HepG2 (cell line): Measurements from ENCODE around the gene VSTM4. TPM values are rescaled to one million over a fixed set of nuclear protein-coding genes. Genes with fewer than 3 reads are reported as not detected.

Experiments
- ATAC-seq: fragments of 200-7000 bp; cut with Tn5 transposase; 3 replicates; pipeline ENCODE4 v1.9.1; 2020; ENCODE audit warnings: mild to moderate bottlenecking, moderate library complexity
- BruUV-seq: library from RNA; stranded (reverse); fragments of 400-500 nt; replicated peaks from 2 replicates; lab custom pipeline; 2021; lab: Mats Ljungman, UMichigan
- CTCF ChIA-PET: fragments of 300-600 bp; formaldehyde crosslinking; extraction: SDS; loops from one replicate; lab custom pipeline; 2021; ENCODE audit warnings: low total read pairs, inconsistent platforms, low intra/inter-chr PET ratio; lab: Yijun Ruan, JAX
- POLR2A ChIA-PET: fragments of 350-600 bp; sonication (Branson Sonifier 250); formaldehyde crosslinking; loops from one replicate; lab custom pipeline; 2020; ENCODE audit warnings: antibody characterized with exemption, inconsistent platforms; lab: Yijun Ruan, JAX
- DNase-seq: peaks from one replicate; pipeline ENCODE4 v3.0.0-alpha.2; 2015; ENCODE audit warnings: low spot score
- FAIRE-seq: peaks from 3 replicates; lab custom pipeline; 2011; peaks lifted over from hg19 to GRCh38; lab: Jason Lieb, UNC
- H2AFZ ChIP-seq: one replicate; pipeline ENCODE4 v1.6.1; 2011; ENCODE audit warnings: low read length, inconsistent platforms
- H3K27ac ChIP-seq: fragments of 300-600 bp; 3 replicates; pipeline ENCODE4 v1.8.0; 2011; ENCODE audit warnings: mixed run types, mild to moderate bottlenecking, mixed read lengths, low read length, inconsistent platforms; ENCODE audit not compliant: insufficient read depth; ENCODE audit errors: extremely low read length
- H3K27me3 ChIP-seq, 2 experiments: fragments of 200-600 bp in 1 of 2; 2 replicates in 1 of 2; 3 replicates in 1 of 2; pipeline versions ENCODE4 v1.6.0 to v1.8.0; 2011; ENCODE audit warnings: low read length in 2 of 2, mild to moderate bottlenecking in 2 of 2, moderate library complexity in 2 of 2, inconsistent platforms in 1 of 2; ENCODE audit not compliant: insufficient read depth in 2 of 2, control insufficient read depth in 1 of 2
- H3K36me3 ChIP-seq, 2 experiments: fragments of 200-600 bp in 1 of 2; replicated peaks in 1 of 2; 2 replicates in 1 of 2; 3 replicates in 1 of 2; pipeline versions ENCODE4 v1.5.1 to v1.8.0; 2011; ENCODE audit warnings: low read length in 2 of 2, inconsistent platforms in 1 of 2; ENCODE audit not compliant: insufficient read depth in 2 of 2, control insufficient read depth in 1 of 2
- H3K4me1 ChIP-seq: 2 replicates; pipeline ENCODE4 v1.5.1; 2012; ENCODE audit warnings: low read length, inconsistent platforms; ENCODE audit not compliant: insufficient read depth
- H3K4me2 ChIP-seq: 2 replicates; pipeline ENCODE4 v1.6.0; 2011; ENCODE audit warnings: low read depth, low read length, inconsistent platforms
- H3K4me3 ChIP-seq, 3 experiments: fragments of 200-600 bp in 1 of 3; sonication (generic), shearing (Covaris generic) in 1 of 3; replicated peaks in 1 of 3; 2 replicates each; pipeline ENCODE4 v1.5.1; 2011 to 2016; ENCODE audit warnings: low read length in 3 of 3, inconsistent platforms in 2 of 3, low read depth in 2 of 3, mild to moderate bottlenecking in 2 of 3, control low read depth in 1 of 3, mixed read lengths in 1 of 3; ENCODE audit not compliant: insufficient read depth in 1 of 3
- H3K79me2 ChIP-seq: one replicate; pipeline ENCODE4 v1.6.1; 2011; ENCODE audit warnings: low read length, inconsistent platforms; ENCODE audit not compliant: insufficient read depth
- H3K9ac ChIP-seq: 2 replicates; pipeline ENCODE4 v1.6.0; 2011; ENCODE audit warnings: mild to moderate bottlenecking, low read depth, low read length, inconsistent platforms; ENCODE audit not compliant: insufficient read depth
- H3K9me3 ChIP-seq: 2 replicates; pipeline ENCODE4 v1.5.1; 2012; ENCODE audit warnings: mild to moderate bottlenecking, low read length
- H4K20me1 ChIP-seq: 2 replicates; pipeline ENCODE4 v1.6.0; 2011; ENCODE audit warnings: inconsistent platforms, mild to moderate bottlenecking, low read length, moderate library complexity; ENCODE audit not compliant: insufficient read depth
- AGO2 ChIP-seq: fragments of 200-400 bp; formaldehyde crosslinking; optimal IDR thresholded peaks from 2 replicates; pipeline ENCODE3; 2017; ENCODE audit warnings: mild to moderate bottlenecking, low read depth, low read length, moderate library complexity
- GFI1 ChIP-seq: sonication (generic); formaldehyde crosslinking; IDR thresholded peaks from 2 replicates; pipeline ENCODE4 v1.5.0; 2020; ENCODE audit warnings: missing genetic modification reagents, mild to moderate bottlenecking, borderline replicate concordance
- HOXA7 ChIP-seq: sonication (generic); formaldehyde crosslinking; IDR thresholded peaks from 2 replicates; pipeline ENCODE4 v1.8.1; 2022; ENCODE audit warnings: mild to moderate bottlenecking, missing genetic modification reagents, moderate library complexity
- KLF15 ChIP-seq: sonication (generic); formaldehyde crosslinking; IDR thresholded peaks from 2 replicates; pipeline ENCODE4 v1.8.1; 2023; ENCODE audit warnings: borderline replicate concordance, mild to moderate bottlenecking, inconsistent platforms, missing genetic modification reagents, mixed read lengths
- SP1 ChIP-seq, 2 experiments: fragments of 450-650 bp in 1 of 2; sonication (generic) in 1 of 2; formaldehyde crosslinking in 1 of 2; IDR thresholded peaks; 2 replicates each; pipeline versions ENCODE4 v1.4.0 to v1.6.1; 2016 to 2020; ENCODE audit warnings: missing genetic modification reagents in 1 of 2
- SYNCRIP ChIP-seq: fragments of 200-400 bp; formaldehyde crosslinking; IDR thresholded peaks from 2 replicates; pipeline ENCODE4 v1.6.1; 2018; ENCODE audit warnings: mild to moderate bottlenecking, low read depth, low read length; ENCODE audit not compliant: insufficient read depth
- TCF12 ChIP-seq, 2 experiments: fragments of 450-650 bp in 1 of 2; sonication (generic) in 1 of 2; formaldehyde crosslinking in 1 of 2; IDR thresholded peaks; 2 replicates each; pipeline versions ENCODE4 v1.6.1 to v1.8.0; 2017 to 2022; ENCODE audit warnings: antibody characterized with exemption in 1 of 2, mild to moderate bottlenecking in 1 of 2, missing genetic modification reagents in 1 of 2, moderate library complexity in 1 of 2
- TCF7 ChIP-seq: sonication (generic); IDR thresholded peaks from 2 replicates; pipeline ENCODE4 v1.6.1; 2016; ENCODE audit warnings: antibody characterized with exemption, low read depth
- WGBS: methylation state at CpG from one replicate; pipeline ENCODE4 v1.1.6; 2017; ENCODE audit warnings: low lambda C conversion rate; 5-methylcytosine and 5-hydroxymethylcytosine counted together
- in situ Hi-C: cut with HindIII; loops from 2 replicates; pipeline ENCODE4 v1.10.0; 2017; ENCODE audit warnings: low pct_unique_long_range_greater_than_20kb; ENCODE audit not compliant: extremely low pct_ligation_motif_present
- intact Hi-C: fragments of 100-400 bp; cut with micrococcal nuclease; formaldehyde crosslinking; loops from one replicate; pipeline ENCODE4 v1.10.0; 2022; ENCODE audit not compliant: unreplicated experiment
- polyA plus RNA-seq, 8 experiments: library from polyadenylated mRNA; depleted of rRNA in 3 of 8; stranded (reverse) in 7 of 8; unstranded in 1 of 8; fragments of >200 nt; fragmentation: Illumina TruSeq in 4 of 8; extraction: Trizol in 4 of 8; gene quantifications; 2 replicates each; pipeline versions ENCODE4 v1.2.1 to v1.2.3, GENCODE V29; 2011 to 2016; ENCODE audit warnings: low read depth in 4 of 8, missing spikeins in 1 of 8, mixed read lengths in 1 of 8; ENCODE audit not compliant: insufficient read depth in 1 of 8
- total RNA-seq, 5 experiments: library from RNA; depleted of rRNA; stranded (reverse); fragments of >200 nt; fragmentation: Illumina TruSeq; extraction: Trizol; gene quantifications; 2 replicates each; pipeline ENCODE4 v1.2.3, GENCODE V29; 2016; ENCODE audit warnings: low read depth in 1 of 5
- TF ChIP-seq, protein P1 (sequence below), 2 experiments: sonication (generic) in 1 of 2; formaldehyde crosslinking in 1 of 2; IDR thresholded peaks; 2 replicates each; pipeline versions ENCODE4 v1.5.1 to v1.6.1; 2011 to 2020; ENCODE audit warnings: borderline replicate concordance in 1 of 2, low read depth in 1 of 2, low read length in 1 of 2, mild to moderate bottlenecking in 1 of 2, missing genetic modification reagents in 1 of 2, moderate library complexity in 1 of 2
- TF ChIP-seq, protein P2 (sequence below): sonication (generic); formaldehyde crosslinking; IDR thresholded peaks from 2 replicates; pipeline ENCODE4 v1.5.1; 2020; ENCODE audit warnings: mild to moderate bottlenecking, missing genetic modification reagents, moderate library complexity
- TF ChIP-seq, protein P3 (sequence below): sonication (generic); formaldehyde crosslinking; IDR thresholded peaks from 2 replicates; pipeline ENCODE4 v1.5.0; 2020; ENCODE audit warnings: missing genetic modification reagents
- TF ChIP-seq, protein P4 (sequence below): IDR thresholded peaks from 2 replicates; pipeline ENCODE4 v1.6.1; 2016; ENCODE audit warnings: control low read depth
- TF ChIP-seq, protein P5 (sequence below): sonication (generic); formaldehyde crosslinking; IDR thresholded peaks from 2 replicates; pipeline ENCODE4 v1.4.0; 2020; ENCODE audit warnings: low read depth, mild to moderate bottlenecking, missing genetic modification reagents
- TF ChIP-seq, protein P6 (sequence below): sonication (generic); formaldehyde crosslinking; IDR thresholded peaks from 2 replicates; pipeline ENCODE4 v1.8.0; 2022; ENCODE audit warnings: mild to moderate bottlenecking, missing genetic modification reagents, borderline replicate concordance

The VSTM4 gene
- total and polyA plus RNA-seq, 2 of the 13 experiments (the other 11 are each of a cell fraction or from before 2014, with no cell fraction given) = not detected

DNA sequence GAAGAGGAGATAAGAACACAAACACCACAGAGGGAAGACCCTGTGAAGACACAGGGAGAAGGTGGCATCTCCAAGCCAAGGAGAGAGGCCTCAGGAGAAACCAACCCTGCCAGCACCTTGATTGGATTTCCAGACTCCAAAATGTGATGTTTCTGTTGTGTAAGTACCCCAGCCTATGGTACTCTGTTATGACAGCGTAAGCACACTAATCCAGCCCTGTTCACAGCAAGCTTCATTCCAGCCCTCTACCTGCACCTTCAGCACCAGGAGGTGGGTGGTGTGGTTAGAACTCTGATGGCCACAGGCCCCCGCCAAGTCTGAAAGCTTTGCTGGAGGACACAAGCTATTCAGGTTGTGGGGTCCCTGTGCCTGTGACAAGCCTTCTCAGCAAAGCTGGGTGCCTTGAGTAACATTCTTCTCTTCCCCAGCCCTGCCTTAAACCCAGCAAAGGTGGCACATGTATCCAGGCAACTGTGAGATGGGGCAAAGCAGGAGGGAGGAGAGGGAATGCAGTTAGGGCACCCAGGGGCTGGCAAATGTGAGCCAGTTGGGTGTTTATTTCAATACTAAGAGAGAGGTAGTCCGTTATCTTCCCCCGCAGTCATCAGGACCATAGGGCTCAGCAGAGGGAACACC, 4.5 kb downstream of the VSTM4 start:
- Histone ChIP-seq H3K27me3 (peaks cover 2 to 4% of the 10 kb centered on the region in 2 experiments; a peak in 2 of 5 replicates), H3K27ac (no peak overlapping the region), H3K4me3 (no peak overlapping the region), H2AFZ (no peak overlapping the region), H3K79me2 (no peaks in the 10 kb centered on the region), H4K20me1 (no peaks in the 10 kb centered on the region), H3K4me2 (no peak overlapping the region), H3K9me3 (no peaks in the 10 kb centered on the region), H3K36me3 (no peaks in the 10 kb centered on the region), H3K4me1 (no peaks in the 10 kb centered on the region), H3K9ac (no peak overlapping the region)
- intact Hi-C loops = no loop called here
- no TSS peak for BruUV-seq
- no peak for ATAC-seq
- FAIRE-seq = no peak
- POLR2A ChIA-PET = no interaction called here
- CTCF ChIA-PET = no interaction called here
- 17% methylated on average over 4 of the region's 4 CpGs for WGBS
- DNase-seq = no peak
- in situ Hi-C loops = no loop called here
- no peak for TF ChIP-seq TCF7
- TF ChIP-seq, protein P1, sequence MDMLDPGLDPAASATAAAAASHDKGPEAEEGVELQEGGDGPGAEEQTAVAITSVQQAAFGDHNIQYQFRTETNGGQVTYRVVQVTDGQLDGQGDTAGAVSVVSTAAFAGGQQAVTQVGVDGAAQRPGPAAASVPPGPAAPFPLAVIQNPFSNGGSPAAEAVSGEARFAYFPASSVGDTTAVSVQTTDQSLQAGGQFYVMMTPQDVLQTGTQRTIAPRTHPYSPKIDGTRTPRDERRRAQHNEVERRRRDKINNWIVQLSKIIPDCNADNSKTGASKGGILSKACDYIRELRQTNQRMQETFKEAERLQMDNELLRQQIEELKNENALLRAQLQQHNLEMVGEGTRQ (IDR thresholded peaks at IDR 0.05; ENCODE audit: low read depth, low read length) = no peak
- TF ChIP-seq, protein P1 (CRISPR knock-in tag; IDR thresholded peaks at IDR 0.05; ENCODE audit: borderline replicate concordance) = no peak
- TF ChIP-seq SP1 (IDR thresholded peaks at IDR 0.05) = no peak
- TF ChIP-seq SP1 (CRISPR knock-in tag; IDR thresholded peaks at IDR 0.05) = no peak
- TF ChIP-seq TCF12 (IDR thresholded peaks at IDR 0.05) = no peak
- TF ChIP-seq TCF12 (CRISPR knock-in tag; IDR thresholded peaks at IDR 0.05) = no peak
- no peak for TF ChIP-seq SYNCRIP
- TF ChIP-seq, protein P2, sequence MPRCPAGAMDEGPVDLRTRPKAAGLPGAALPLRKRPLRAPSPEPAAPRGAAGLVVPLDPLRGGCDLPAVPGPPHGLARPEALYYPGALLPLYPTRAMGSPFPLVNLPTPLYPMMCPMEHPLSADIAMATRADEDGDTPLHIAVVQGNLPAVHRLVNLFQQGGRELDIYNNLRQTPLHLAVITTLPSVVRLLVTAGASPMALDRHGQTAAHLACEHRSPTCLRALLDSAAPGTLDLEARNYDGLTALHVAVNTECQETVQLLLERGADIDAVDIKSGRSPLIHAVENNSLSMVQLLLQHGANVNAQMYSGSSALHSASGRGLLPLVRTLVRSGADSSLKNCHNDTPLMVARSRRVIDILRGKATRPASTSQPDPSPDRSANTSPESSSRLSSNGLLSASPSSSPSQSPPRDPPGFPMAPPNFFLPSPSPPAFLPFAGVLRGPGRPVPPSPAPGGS = no peak
- no peak for TF ChIP-seq HOXA7 (CRISPR knock-in tag)
- TF ChIP-seq, protein P3, sequence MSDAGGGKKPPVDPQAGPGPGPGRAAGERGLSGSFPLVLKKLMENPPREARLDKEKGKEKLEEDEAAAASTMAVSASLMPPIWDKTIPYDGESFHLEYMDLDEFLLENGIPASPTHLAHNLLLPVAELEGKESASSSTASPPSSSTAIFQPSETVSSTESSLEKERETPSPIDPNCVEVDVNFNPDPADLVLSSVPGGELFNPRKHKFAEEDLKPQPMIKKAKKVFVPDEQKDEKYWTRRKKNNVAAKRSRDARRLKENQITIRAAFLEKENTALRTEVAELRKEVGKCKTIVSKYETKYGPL (CRISPR knock-in tag) = no peak
- TF ChIP-seq GFI1 (CRISPR knock-in tag) = no peak
- TF ChIP-seq, protein P4, sequence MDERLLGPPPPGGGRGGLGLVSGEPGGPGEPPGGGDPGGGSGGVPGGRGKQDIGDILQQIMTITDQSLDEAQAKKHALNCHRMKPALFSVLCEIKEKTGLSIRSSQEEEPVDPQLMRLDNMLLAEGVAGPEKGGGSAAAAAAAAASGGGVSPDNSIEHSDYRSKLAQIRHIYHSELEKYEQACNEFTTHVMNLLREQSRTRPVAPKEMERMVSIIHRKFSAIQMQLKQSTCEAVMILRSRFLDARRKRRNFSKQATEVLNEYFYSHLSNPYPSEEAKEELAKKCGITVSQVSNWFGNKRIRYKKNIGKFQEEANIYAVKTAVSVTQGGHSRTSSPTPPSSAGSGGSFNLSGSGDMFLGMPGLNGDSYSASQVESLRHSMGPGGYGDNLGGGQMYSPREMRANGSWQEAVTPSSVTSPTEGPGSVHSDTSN (CRISPR knock-in tag) = no peak
- TF ChIP-seq, protein P5, sequence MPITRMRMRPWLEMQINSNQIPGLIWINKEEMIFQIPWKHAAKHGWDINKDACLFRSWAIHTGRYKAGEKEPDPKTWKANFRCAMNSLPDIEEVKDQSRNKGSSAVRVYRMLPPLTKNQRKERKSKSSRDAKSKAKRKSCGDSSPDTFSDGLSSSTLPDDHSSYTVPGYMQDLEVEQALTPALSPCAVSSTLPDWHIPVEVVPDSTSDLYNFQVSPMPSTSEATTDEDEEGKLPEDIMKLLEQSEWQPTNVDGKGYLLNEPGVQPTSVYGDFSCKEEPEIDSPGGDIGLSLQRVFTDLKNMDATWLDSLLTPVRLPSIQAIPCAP = no peak
- no peak for TF ChIP-seq KLF15
- no peak for TF ChIP-seq AGO2
- TF ChIP-seq, protein P6, sequence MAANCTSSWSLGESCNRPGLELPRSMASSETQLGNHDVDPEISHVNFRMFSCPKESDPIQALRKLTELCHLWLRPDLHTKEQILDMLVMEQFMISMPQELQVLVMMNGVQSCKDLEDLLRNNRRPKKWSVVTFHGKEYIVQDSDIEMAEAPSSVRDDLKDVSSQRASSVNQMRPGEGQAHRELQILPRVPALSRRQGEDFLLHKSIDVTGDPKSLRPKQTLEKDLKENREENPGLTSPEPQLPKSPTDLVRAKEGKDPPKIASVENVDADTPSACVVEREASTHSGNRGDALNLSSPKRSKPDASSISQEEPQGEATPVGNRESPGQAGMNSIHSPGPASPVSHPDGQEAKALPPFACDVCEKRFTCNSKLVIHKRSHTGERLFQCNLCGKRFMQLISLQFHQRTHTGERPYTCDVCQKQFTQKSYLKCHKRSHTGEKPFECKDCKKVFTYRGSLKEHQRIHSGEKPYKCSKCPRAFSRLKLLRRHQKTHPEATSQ (CRISPR knock-in tag) = no peak
